ENCODE data around the gene COPS2. TPM values are rescaled to one million over a fixed set of nuclear protein-coding genes. Genes with fewer than 3 reads are reported as not detected.
A peak's percentile ranks its signal among the peaks of the same experiment; 100 is the strongest.

The COPS2 gene
- total and polyA plus RNA-seq, 2 of the 13 experiments (the other 11 are each of a cell fraction or from before 2014, with no cell fraction given) = 37.8 to 66.3 TPM

DNA sequence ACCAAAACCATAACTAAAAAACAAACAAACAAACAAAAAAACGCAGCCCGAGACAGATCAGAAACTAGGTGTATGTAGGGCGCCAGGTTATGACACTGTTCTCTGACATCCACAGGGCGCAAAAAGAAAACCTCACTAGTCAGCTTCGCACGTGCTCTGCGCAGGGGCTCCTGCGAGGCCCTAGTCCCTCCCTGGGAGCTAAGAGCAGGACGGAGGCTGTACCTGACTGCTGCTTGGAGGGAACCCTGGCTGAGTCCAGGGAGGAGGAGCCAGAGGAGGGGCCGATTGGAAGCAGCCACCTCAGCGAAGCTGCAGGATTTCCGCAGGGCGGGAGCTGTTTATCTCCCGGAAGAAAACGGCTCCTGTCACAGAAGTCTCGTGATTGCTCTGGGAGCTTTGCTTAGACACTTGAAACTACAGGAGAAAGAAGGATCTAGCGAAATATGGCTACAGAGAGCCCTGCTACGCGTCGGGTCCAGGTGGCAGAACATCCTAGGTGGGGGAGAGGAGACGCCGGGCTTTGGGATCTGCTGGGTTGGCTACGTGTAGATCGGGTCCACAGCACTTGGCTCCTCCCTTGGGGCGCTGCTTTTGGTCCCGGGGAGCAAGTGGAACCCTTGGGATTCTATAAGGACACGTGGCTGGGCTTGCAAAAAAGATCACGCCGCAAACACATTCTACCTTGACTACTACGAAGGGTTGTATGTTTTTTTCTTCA, 14.6 kb upstream of the COPS2 start, which contains the start of gene GALK2 (continued):
- TF ChIP-seq ZNF12 (CRISPR knock-in tag; IDR thresholded peaks at IDR 0.05) (peak; percentile 80), ZEB1 (IDR thresholded peaks at IDR 0.05; ENCODE audit: insufficient replicate concordance, low read depth) (no peak), MAFG (CRISPR knock-in tag; IDR thresholded peaks at IDR 0.05) (no peak), NKX3-1 (CRISPR knock-in tag; IDR thresholded peaks at IDR 0.05) (peak; percentile 55; the same call in 1 of the 2 replicates), ASH2L (IDR thresholded peaks at IDR 0.05; ENCODE audit: insufficient read length, low read depth, low read length) (peak; percentile 87), SP4 (CRISPR knock-in tag; IDR thresholded peaks at IDR 0.05) (peak; percentile 67), HNRNPLL (IDR thresholded peaks at IDR 0.05; ENCODE audit: low read depth, low read length, poor library complexity, severe bottlenecking) (peak; percentile 68), RARG (CRISPR knock-in tag; IDR thresholded peaks at IDR 0.05; ENCODE audit: low read depth) (no peak), HOXA9 (CRISPR knock-in tag; IDR thresholded peaks at IDR 0.05; ENCODE audit: borderline replicate concordance) (no peak), RFXANK (CRISPR knock-in tag; IDR thresholded peaks at IDR 0.05) (no peak), XBP1 (CRISPR knock-in tag; IDR thresholded peaks at IDR 0.05) (no peak), ZNF460 (CRISPR knock-in tag; IDR thresholded peaks at IDR 0.05; ENCODE audit: borderline replicate concordance) (no peak), MTA3 (CRISPR knock-in tag; IDR thresholded peaks at IDR 0.05) (no peak), ZNF556 (CRISPR knock-in tag; IDR thresholded peaks at IDR 0.05; ENCODE audit: borderline replicate concordance) (peak; percentile 89), FOXA3 (CRISPR knock-in tag; IDR thresholded peaks at IDR 0.05) (peak; percentile 50; the same call in 1 of the 2 replicates), U2AF2 (IDR thresholded peaks at IDR 0.05; ENCODE audit: low read depth, low read length) (no peak), ZNF839 (CRISPR knock-in tag; IDR thresholded peaks at IDR 0.05; ENCODE audit: borderline replicate concordance) (peak; percentile 71; the same call in 1 of the 2 replicates), HOXA5 (CRISPR knock-in tag; IDR thresholded peaks at IDR 0.05) (peak; percentile 57; the same call in 1 of the 2 replicates), ZFP82 (CRISPR knock-in tag; IDR thresholded peaks at IDR 0.05; ENCODE audit: borderline replicate concordance) (no peak)
- TF ChIP-seq, protein P1, sequence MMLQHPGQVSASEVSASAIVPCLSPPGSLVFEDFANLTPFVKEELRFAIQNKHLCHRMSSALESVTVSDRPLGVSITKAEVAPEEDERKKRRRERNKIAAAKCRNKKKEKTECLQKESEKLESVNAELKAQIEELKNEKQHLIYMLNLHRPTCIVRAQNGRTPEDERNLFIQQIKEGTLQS (CRISPR knock-in tag; IDR thresholded peaks at IDR 0.05) = 0 out of 2 replicates have a peak, but pooled peaks have one; percentile 37
- TF ChIP-seq, protein P2, sequence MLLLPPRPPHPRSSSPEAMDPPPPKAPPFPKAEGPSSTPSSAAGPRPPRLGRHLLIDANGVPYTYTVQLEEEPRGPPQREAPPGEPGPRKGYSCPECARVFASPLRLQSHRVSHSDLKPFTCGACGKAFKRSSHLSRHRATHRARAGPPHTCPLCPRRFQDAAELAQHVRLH (CRISPR knock-in tag; IDR thresholded peaks at IDR 0.05; ENCODE audit: borderline replicate concordance, low read depth) = peak; percentile 76; the same call in 1 of the 2 replicates
- TF ChIP-seq, protein P3, sequence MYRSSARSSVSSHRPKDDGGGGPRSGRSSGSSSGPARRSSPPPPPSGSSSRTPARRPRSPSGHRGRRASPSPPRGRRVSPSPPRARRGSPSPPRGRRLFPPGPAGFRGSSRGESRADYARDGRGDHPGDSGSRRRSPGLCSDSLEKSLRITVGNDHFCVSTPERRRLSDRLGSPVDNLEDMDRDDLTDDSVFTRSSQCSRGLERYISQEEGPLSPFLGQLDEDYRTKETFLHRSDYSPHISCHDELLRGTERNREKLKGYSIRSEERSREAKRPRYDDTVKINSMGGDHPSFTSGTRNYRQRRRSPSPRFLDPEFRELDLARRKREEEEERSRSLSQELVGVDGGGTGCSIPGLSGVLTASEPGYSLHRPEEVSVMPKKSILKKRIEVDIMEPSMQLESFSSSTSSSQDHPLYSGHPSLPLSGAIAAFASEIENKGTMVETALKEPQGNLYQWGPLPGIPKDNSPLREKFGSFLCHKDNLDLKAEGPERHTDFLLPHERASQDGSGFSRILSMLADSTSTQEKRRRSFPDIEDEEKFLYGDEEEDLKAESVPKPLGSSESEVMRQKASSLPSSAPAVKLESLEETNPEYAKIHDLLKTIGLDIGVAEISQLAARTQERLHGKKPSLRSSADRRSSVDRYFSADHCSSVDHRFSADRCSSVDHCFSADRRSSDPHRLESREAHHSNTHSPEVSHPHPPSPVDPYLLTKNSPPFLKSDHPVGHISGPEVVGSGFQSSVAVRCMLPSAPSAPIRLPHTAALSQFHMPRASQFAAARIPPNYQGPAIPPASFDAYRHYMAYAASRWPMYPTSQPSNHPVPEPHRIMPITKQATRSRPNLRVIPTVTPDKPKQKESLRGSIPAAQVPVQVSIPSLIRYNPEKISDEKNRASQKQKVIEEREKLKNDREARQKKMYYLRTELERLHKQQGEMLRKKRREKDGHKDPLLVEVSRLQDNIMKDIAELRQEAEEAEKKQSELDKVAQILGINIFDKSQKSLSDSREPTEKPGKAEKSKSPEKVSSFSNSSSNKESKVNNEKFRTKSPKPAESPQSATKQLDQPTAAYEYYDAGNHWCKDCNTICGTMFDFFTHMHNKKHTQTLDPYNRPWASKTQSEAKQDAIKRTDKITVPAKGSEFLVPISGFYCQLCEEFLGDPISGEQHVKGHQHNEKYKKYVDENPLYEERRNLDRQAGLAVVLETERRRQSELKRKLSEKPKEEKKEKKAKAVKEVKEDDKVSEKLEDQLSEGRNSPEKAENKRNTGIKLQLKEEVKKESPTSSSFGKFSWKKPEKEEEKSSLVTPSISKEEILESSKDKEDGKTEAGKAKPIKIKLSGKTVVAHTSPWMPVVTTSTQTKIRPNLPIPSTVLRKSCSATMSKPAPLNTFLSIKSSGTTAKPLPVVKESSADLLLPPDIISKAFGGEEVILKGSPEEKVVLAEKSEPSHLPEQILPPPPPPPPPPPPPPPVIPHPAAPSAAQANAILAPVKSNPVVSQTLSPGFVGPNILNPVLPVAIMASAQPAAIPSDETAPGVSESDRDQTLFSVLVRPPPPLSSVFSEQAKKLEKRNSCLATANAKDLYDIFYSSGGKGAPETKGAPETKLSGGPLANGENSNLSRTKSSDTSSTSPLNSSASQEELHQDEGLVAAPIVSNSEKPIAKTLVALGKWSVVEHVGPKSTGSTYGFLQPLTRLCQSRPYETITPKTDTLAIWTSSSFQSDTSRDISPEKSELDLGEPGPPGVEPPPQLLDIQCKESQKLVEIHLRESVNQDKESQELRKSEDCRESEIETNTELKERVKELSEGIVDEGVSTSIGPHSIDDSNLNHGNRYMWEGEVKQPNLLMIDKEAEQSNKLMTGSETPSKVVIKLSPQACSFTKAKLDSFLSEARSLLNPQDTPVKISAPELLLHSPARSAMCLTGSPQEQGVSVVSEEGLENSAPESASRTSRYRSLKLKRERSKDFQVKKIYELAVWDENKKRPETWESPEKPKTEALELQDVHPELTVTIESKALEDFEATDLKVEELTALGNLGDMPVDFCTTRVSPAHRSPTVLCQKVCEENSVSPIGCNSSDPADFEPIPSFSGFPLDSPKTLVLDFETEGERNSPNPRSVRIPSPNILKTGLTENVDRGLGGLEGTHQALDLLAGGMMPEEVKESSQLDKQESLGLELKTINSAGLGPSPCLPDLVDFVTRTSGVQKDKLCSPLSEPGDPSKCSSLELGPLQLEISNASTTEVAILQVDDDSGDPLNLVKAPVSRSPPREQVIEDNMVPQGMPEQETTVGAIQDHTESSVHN (CRISPR knock-in tag; IDR thresholded peaks at IDR 0.05) = no peak

All from HepG2 (cell line).